ENCODE results near the gene FAM90A26.
"Not testable (repeated sequence)": the region's sequence is repeated elsewhere in the genome, so short reads cannot be mapped to it uniquely, and the experiment has no call there.

The FAM90A26 gene, protein sequence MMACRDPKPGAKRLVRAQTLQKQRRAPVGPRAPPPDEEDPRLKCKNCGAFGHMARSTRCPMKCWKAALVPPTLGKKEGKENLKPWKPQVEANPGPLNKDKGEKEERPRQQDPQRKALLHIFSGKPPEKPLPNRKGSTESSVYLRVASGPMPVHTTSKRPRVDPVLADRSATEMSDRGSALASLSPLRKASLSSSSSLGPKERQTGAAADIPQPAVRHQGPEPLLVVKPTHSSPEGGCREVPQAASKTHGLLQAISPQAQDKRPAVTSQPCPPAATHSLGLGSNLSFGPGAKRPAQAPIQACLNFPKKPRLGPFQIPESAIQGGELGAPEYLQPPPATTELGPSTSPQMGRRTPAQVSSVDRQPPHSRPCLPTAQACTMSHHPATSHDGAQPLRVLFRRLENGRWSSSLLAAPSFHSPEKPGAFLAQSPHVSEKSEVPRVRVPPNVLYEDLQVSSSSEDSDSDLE

DNA sequence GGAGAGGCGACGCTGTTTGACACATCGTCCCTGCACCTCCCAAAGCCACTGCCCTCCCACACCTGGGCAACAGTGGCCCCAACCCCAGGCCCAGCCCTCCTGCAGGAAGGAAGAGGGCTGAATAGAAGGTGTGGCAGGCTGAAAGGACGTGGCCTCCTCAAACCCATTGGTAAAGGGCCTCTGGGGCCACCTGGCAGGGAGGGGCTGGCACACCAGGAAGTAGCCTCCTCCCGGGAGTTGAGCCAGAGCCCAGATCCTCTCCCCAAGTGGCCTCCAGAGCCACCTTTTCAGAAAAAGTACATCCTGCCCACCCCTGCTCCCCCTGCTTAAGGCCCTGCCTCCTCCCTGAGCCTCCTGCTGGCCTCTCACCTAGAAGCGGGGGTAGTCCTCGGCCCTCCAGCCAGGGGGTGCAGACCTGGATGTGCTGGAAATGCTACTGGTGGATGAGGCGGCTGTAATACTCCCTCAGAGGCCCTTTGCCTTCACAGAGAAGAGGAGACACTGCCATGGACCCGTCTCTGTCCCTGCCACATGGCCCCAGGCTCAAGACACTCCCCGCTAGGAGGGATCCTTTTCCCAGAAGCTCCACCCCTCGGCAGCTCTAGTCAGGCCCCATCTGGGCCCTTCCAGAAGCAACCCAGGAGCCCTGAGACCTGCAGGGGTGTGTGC lies at the start of gene FAM90A26:
Gene FAM90A26 (plus strand): TSS at position 619 of the 669 bp plus-strand sequence. CDS start 2,764 bp downstream, outside the sequence.
- not testable (repeated sequence) for DNase-seq (ENCODE audit: low read depth in 2 of 2)

DNA sequence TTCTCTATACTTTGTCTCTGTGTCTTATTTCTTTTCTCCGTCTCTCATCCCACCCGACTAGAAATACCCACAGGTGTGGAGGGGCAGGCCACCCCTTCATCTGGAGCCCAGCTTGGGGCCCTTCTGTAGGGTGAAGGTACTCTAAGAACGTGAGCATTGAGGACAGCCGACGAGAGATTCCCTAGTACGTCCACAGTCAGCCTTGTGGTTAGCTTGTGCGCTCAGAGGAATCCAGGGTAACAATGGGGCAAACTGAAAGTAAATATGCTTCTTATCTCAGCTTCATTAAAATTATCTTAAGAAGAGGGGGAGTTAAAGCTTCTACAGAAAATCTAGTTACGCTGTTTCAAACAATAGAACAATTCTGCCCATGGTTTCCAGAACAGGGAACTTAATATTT lies 47.5 kb upstream of the FAM90A26 start:
- not testable (repeated sequence) for DNase-seq (ENCODE audit: low read depth in 2 of 2)

DNA sequence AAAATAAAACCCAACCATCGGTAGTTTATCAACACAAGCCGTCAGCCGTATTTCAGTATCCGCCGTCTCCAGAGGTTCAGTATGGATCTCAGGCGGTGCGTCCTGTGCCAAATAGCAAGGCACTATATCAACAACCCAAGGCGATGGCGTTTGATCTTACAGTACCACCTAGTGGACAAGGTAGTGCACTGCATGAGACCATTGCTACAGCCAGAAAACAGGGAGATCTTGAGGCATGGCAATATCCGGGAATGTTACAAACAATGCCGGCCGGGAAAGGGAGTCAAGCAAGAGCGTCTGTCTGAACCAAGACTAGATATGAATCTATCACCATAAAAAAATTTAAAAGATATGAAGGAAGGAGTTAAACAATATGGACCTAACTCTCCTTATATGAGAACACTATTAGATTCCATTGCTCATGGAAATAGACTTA lies 46.6 kb upstream of the FAM90A26 start:
- DNase-seq (ENCODE audit: low read depth in 2 of 2) = peak in 1 of 2 donors; percentile 26

DNA sequence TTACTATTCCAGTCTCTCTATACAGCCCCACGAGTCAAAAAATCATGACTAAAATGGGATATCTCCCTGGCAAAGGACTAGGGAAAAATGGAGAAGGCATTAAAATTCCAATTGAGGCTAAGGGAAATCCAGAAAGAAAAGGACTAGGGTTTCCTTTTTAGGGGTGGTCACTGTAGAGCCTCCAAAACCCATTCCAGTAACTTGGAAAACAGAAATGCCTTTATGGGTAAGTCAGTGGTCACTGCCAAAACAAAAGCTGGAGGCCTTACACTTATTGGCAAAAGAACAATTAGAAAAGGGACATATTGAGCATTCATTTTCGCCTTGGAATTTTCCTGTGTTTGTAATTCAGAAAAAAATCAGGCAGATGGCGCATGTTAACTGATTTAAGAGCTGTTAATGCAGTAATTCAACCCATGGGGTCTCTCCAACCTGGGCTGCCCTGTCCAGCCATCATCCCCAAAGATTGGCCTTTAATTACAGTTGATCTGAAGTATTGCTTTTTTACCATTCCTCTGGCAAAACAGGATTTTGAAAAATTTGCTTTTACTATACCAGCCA lies 44.5 kb upstream of the FAM90A26 start:
- not testable (repeated sequence) for DNase-seq (ENCODE audit: low read depth in 2 of 2)

DNA sequence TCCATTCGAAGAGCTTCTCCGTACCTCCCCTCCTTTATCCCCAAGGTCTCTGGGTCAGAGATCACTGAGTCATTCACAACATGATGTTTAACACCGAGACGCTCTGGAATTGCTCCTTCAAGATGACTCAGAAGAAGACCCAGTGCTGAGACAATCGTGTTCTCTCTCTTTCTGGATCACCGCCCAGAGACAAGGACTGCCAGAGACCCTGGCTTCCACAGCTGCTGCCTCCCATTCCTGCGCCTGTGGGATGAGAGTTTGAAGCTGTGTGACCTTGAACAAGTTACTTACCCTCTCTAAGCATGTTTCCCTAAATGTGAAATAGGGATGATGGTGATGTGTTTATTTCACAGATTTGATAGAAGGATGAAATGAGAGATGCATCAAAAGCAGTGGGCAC lies 38.8 kb upstream of the FAM90A26 start:
- not testable (repeated sequence) for DNase-seq (ENCODE audit: low read depth in 2 of 2)

DNA sequence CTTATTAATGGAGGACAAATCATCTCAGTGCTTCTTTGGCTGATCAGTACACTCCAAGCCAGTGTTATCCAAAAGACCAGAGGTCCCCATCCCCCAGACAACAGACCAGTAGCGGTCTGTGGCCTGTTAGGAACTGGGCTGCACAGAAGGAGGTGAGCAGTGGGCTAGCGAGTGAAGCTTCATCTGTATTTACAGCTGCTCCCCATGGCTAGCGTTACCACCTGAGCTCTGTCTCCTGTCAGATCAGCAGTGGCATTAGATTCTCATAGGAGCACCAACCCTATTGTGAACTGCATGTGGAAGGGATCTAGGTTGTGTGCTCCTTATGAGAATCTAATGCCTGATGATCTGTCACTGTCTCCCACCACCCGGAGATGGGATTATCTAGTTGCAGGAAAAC lies 37.4 kb upstream of the FAM90A26 start:
- not testable (repeated sequence) for DNase-seq (ENCODE audit: low read depth in 2 of 2)

DNA sequence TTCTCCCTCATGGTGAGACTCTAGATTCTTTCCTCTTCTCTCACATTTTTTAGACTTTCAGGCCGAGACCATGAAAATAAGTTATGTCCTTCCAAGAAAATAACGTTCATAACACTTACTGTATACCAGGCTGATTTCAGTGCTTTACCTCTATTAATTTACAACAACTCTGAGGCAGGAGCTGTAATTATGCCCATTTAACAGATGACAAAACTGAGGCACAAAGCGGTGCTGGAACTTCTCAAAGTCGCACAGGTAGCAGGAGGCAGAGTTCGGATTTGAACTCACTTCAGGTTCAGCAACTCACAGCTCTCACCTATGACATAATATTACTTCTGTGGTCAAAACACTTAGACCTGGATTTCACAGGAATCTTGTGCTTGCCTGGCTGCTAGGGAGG lies 36.2 kb upstream of the FAM90A26 start:
- not testable (repeated sequence) for DNase-seq (ENCODE audit: low read depth in 2 of 2)

DNA sequence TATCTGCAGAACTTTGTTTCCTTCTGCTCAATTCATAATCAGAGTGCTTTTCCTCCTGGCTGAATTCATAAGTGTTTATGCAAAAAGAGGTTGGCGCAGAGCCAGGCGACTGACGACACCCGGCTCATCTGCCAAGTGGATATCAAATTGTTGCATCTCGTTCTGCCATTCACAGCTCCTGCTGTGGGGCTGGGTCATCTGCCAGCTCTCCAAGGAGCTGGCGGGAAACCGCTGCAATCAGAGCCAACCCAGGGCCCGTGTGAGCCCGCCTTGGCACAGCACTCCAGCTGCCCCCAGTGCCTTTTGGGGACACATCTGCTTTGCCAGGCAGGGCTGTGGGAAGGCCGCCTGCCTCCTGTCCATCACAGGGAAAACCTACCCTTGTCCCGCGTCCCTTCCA lies 35.7 kb upstream of the FAM90A26 start:
- DNase-seq (ENCODE audit: low read depth in 2 of 2) = not testable (repeated sequence)

DNA sequence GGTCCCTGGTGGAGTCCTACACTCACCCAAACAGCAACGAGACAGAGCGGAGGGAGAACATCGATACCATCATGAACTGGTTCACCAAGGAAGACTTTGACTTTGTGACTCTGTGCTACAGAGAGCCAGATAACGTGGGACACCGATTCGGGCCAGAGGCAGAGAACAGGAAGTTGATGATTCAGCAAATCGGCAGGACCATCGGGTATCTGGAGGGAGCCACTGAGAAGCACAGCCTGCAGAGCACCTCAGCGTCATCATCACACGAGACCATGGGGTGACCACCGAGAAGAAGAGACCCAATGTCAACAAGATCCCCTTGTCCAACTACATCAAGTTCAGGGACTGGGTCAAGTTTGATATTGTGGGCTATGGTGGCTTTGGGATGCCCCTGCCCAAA lies 29.2 kb upstream of the FAM90A26 start:
- not testable (repeated sequence) for DNase-seq (ENCODE audit: low read depth in 2 of 2)

DNA sequence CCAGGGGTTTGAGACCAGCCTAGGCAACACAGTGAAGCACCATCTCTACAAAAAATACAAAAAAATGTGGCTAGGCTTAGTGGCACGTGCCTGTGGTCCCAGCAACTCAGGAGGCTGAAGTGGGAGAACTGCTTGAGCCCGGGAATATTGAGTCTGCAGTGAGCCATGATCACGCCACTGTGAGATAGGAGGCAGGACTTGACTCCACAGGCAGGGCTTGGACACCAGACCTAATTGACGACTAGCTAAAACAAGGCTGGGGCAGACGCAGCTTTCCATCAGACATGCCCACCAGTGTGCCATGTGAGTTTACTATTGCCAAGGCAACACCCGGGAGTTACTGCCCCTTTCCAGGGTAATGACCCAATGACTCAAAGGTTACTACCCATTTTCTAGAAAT lies 27.4 kb upstream of the FAM90A26 start:
- DNase-seq (ENCODE audit: low read depth in 2 of 2) = not testable (repeated sequence)

DNA sequence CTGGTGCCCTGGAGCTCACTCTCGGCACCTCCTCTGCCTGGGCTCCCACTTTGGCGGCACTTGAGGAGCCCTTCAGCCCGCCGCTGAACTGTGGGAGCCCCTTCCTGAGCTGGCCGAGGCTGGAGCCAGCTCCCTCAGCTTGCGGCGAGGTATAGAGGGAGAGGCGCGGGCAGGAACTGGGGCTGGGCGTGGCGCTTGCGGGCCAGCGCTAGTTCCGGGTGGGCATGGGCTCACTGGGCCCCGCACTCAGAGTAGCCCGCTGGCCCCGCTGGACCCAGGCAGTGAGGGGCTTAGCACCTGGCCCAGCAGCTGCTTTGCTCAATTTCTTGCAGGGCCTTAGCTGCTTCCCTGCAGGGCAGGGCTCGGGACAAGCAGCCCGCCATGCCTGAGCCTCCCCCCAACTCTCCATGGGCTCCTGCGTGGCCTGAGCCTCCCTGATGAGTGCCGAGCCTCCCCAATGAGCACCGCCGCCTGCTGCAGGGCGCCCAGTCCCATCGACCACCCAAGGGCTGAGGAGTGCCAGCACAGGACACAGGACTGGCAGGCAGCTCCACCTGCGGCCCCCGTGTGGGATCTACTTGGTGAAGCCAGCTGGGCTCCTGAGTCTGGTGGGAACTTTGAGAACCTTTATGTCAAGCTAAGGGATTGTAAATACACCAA lies 26.7 kb upstream of the FAM90A26 start:
- DNase-seq (ENCODE audit: low read depth in 2 of 2) = no peak

DNA sequence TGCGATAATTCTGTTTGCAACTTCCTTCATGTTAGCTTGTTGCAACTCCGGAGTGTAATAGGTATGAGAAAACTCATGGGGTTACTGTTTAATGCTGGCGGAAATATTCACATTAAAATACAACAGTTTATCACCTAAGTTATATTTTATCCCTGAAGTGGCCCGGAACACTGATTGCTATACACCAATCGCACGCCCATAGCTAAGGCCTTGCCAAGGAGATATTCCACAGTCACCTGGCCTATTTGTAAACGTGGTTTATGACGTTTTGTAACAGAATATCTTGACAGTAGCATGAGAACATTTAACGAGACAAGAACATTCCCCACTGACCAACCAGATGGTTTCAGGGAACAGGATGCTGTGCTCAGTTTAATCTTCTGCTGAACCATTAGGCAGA lies 23.2 kb upstream of the FAM90A26 start:
- DNase-seq (ENCODE audit: low read depth in 2 of 2) = no peak

DNA sequence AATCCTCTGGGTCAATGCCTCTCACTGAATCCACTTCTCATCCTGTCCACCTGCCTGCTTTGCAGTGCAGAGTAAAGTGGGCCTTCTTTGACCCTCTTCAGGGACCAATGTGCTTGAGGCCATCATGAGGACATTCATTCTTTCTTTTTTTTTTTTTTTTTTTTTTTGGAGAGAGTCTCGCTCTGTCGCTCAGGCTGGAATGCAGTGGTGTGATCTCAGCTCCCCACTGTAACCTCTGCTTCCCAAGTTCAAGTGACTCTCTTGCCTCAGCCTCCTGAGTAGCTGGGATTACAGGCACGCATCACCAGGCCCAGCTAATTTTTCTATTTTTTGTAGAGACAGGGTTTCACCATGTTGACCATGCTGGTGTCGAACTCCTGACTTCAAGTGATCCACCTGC lies 22.8 kb upstream of the FAM90A26 start:
- not testable (repeated sequence) for DNase-seq (ENCODE audit: low read depth in 2 of 2)

DNA sequence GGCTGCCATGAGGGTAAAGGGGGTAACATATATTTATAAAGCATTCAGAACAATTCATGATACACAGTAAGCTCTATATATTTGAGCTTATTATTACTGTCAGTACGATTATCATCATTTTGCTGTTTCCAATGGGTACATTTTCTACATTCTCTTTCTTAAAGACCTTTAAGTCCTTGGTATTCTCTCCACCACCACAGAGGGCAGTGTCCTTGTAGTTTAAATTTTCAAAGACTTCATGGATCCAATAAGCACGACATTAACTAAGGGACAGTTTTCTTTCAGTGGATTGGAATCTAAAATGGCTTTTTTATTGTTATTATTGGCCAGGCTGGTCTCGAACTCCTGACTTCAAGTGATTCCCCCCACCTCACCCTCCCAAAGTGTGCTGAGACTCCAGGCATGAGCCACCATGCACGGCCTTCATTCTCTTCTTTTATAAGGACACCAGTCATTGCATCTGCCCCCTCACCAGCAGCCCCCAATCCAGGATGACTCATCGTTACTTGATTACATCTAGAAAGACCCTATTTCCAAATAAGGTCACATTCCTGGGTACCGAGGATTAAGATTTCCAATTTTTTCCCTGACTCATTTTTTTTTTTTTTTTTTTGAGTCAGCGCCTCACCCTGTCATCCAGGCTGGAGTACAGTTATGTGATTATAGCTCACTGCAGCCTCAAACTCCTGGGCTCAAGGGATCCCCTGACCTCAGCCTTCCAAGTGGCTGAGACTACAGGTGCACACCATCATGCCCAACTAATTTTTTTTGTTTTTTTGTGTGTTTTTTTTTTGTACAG lies 21.4 kb upstream of the FAM90A26 start:
- DNase-seq (ENCODE audit: low read depth in 2 of 2) = not testable (repeated sequence)

DNA sequence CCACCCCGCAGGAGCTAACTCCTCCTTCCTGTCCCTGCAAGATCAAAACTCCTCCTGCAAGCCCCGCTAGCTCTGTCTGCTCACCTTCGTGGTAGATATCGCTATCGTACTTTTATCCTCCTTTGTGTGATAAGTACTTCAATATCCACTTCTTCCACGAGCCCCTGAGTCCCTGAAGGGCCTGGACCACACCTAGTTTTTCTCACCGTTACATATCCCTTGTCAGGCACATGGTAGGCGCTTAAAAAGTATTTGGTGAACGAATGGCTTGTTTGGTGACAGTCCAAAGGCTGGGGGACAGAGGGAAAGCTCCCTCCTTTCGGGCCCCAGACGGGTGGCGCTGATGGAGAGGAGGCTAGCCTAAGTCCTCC lies 18.4 kb upstream of the FAM90A26 start:
- not testable (repeated sequence) for DNase-seq (ENCODE audit: low read depth in 2 of 2)

DNA sequence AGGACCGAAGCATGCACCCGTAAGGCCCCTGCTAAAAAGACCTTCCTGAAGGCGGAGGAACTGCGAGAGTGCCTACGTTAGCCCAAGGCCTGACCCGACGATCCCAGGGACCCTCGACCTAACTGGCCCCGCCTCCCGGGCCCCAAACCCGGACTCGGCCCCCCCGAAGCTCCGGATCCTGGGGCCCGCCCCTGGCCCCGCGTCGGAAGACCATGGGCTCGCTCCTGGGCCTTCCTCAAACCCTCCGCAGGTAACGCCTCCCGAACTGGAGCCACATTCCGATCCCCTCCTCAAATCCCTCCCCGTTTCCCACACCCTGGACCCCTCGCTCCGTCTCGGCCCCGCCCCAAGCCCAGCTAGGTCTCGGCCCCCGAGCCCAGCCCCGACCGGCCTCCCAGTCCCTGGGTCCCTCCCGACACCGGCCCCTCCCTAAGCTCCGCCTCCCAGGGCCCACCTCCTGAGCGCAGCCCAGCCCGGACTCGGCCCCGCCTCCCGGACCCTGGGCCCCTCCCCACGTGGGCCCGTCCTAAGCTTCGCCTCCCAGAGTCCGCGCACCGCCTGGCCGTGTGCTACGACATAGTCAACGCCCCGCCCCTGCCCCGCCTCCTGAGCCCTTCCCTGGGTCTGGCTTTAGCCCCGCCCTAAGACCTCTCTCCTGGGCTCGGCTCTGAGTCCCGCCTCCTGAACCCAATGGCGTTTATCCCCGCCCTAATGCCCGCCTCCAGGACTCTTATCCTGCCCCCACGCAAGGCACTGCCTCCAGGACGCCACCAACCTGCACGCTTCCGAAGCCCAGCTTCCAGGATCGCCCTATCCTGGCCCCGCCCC lies 17.8 kb upstream of the FAM90A26 start:
- peak; percentile 91 to 95 for DNase-seq (ENCODE audit: low read depth in 2 of 2)

DNA sequence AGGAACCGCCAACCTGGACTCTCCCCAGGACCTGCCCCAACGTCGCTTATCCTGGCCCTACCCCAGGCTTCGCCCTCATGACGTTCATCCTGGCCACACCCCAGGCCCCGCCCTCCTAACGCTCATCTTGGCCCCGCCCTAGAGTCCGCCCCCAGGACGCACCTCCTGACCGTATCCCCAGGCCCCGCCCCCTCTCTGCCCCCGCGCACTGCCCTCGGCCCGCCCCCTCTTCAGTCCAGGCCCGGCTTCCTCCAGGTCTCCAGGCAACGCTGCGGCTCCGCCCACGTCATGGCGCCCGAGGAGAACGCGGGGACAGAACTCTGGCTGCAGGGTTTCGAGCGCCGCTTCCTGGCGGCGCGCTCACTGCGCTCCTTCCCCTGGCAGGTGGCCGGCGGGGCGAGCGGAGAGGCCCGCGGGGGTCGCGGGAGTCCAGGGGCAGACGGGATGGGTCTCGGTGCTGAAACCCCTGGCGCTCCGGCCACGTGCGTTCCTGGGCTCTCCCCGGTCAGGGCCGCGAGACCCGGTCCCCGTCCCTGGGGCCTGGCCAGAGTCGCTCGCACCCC lies 17.1 kb upstream of the FAM90A26 start:
- DNase-seq (ENCODE audit: low read depth in 2 of 2) = peak; percentile 89 to 91

DNA sequence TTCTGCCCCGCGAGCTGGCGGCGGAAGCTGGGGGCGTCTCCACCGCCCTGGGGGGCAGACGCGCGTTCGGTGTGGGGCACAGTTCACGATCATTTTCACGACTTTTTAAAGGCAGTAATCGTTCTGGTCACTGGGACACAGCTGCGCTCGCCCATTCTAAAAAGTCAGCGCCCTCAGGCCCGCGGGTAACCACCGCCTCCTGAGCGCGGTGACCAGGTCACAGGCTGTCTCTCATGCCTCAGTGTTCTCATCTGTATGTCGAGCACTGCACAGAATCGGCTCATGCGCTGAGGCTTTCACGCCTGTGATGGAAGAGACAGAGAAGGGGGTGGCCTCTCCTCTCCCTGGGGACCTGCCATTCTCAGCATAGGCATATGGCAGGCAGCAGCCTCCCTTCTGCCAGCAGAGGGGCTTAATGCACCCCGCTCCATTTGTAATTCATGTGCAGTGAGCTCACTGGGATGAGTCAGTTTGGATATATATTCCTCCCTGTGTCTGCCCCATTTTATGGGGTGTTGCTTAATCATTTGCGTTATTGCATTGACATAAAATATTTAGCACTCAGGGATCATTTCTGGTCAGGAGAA lies 16.5 kb upstream of the FAM90A26 start:
- not testable (repeated sequence) for DNase-seq (ENCODE audit: low read depth in 2 of 2)

DNA sequence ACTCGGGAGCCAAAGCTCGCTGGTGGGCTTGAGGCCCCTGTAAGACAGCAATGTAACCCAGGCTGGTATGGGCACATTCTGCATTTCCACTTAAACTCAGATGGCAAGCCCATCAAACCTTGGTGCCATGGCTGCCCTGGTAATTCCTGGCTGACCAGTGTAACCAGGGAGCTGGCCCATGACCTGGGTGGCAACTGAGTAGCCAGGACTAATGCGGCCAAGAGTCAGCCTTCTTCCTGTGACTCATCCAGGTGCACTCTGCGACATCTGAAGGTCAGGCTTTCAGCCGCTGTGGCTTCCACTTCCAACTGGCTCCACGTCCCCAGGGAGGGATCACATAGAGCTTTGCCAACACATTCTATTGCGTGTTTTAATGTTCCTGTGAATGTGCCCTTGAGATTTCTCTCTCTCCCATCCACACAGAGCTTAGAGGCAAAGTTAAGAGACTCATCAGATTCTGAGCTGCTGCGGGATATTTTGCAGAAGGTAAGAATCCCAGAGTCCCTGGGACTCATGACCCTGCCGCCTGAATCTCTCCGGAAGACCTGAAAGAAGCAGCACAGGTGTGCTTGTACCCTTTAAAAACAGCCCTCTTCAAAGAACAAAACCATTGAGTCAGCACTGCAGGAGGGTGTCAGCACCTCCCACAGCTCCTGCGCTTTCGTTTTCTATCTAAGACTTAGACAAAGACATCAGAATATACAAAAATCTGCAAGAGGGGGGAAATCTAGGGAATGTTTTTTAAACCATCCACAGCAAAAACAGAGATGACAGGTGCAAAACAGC lies 14.9 kb upstream of the FAM90A26 start:
- DNase-seq (ENCODE audit: low read depth in 2 of 2) = not testable (repeated sequence)
